HEK293 (cell line): Measurements from ENCODE around the gene AGK.

Experiments used
- CTCF ChIP-seq: fragments of 450-650 bp; formaldehyde crosslinking; IDR thresholded peaks from 2 replicates; pipeline ENCODE4 v1.5.1; 2016; ENCODE audit warnings: missing biosample characterization, missing genetic modification characterization
- GFI1B ChIP-seq: fragments of 450-650 bp; formaldehyde crosslinking; IDR thresholded peaks from 2 replicates; pipeline ENCODE4 v1.5.1; 2016; ENCODE audit warnings: missing biosample characterization, missing genetic modification characterization
- YY1 ChIP-seq: fragments of 450-650 bp; formaldehyde crosslinking; IDR thresholded peaks from 2 replicates; pipeline ENCODE4 v1.5.1; 2018; ENCODE audit warnings: missing biosample characterization, missing genetic modification characterization
- ZEB2 ChIP-seq: fragments of 450-650 bp; formaldehyde crosslinking; IDR thresholded peaks from 2 replicates; pipeline ENCODE4 v1.5.1; 2016; ENCODE audit warnings: missing biosample characterization, missing genetic modification characterization
- ZFP3 ChIP-seq: fragments of 450-650 bp; formaldehyde crosslinking; IDR thresholded peaks from 2 replicates; pipeline ENCODE4 v1.5.1; 2016; ENCODE audit warnings: low read depth, missing biosample characterization, missing genetic modification characterization
- ZNF221 ChIP-seq: fragments of 450-650 bp; formaldehyde crosslinking; IDR thresholded peaks from 2 replicates; pipeline ENCODE4 v1.5.1; 2017; ENCODE audit warnings: missing biosample characterization, missing genetic modification characterization, borderline replicate concordance
- ZNF274 ChIP-seq, 2 experiments: fragments of 200-500 bp in 1 of 2; fragments of 450-650 bp in 1 of 2; sonication (Bioruptor generic) in 1 of 2; formaldehyde crosslinking in 1 of 2; IDR thresholded peaks; 2 replicates each; pipeline versions ENCODE4 v1.5.1 to v1.6.1; 2014 to 2016; ENCODE audit warnings: borderline replicate concordance in 1 of 2, inconsistent platforms in 1 of 2, low read length in 1 of 2, missing biosample characterization in 1 of 2, missing genetic modification characterization in 1 of 2
- ZNF777 ChIP-seq: fragments of 450-650 bp; formaldehyde crosslinking; IDR thresholded peaks from 2 replicates; pipeline ENCODE4 v1.5.1; 2017; ENCODE audit warnings: missing biosample characterization, missing genetic modification characterization, borderline replicate concordance

- TF ChIP-seq YY1 (tag by site-specific recombination) (no peak), ZNF777 (tag by site-specific recombination) (no peak), ZNF221 (tag by site-specific recombination) (no peak), CTCF (tag by site-specific recombination) (no peak), ZEB2 (no peak), ZNF274 (IDR thresholded peaks at IDR 0.05; ENCODE audit: low read length) (no peak), ZNF274 (tag by site-specific recombination; IDR thresholded peaks at IDR 0.05; ENCODE audit: borderline replicate concordance) (no peak), ZFP3 (no peak), GFI1B (no peak)
Measured at GRCh38 chr7:141695803-141696289, 144.6 kb downstream of the AGK start.
